ENCODE data around the gene TUBA8.

DNA sequence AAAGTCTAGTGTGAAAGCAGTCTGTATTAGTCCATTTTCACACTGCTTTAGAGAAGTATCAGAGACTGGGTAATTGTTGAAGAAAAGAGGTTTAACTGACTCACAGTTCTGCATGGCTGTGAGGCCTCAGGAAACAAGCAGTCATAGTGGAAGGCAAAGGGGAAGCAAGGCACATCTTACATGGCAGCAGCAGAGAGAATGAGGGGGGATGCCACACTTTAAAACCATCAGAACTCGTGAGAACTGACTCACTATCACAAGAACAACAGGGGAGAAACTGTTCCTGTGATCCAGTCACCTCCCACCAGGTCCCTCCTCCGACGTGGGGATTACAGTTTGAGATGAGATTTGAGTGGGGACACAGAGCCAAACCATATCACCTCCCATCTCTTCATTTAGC, 13.8 kb upstream of the TUBA8 start:
- TF ChIP-seq CTCF (conservative IDR thresholded peaks at IDR 0.05; ENCODE audit: low read depth, low read length) (no peak), EZH2phosphoT487 (IDR thresholded peaks at IDR 0.05; ENCODE audit: borderline replicate concordance, low read length) (no peak)
